ENCODE data around the gene NSD1.

NSD1 gene

DNA sequence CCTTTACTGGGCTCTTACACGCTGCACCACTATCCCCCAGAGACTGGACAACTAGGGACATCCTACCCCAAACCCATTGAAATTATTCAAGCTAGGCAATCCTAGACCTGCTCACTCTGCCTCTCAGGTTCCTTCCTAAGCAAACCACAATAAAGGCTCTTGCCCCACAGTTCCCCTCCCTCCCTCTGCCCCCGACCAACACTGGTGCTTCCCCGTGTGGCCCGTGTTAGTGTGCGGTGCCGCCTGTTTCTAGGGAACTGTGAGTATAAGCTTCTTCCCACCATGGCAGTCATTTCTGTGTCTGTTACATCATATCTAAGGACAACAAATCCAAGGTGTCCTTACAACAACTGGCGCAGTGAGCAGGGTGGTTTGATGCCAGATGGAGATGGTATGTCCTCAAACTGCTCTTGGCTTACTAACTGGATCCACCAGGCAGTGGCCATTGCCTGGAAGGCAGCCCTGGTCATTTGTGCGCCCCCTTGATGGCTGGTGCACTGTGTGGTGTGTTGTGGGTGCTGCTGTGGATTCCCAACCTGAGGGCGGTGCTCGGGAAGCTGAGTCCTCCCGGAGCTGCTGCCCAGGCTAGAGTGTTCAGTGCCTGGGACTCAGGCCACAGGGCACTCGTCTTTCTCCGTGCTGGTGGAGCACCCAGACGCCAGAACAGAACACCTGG, 186.5 kb downstream of the NSD1 start:
- TF ChIP-seq, protein P1, sequence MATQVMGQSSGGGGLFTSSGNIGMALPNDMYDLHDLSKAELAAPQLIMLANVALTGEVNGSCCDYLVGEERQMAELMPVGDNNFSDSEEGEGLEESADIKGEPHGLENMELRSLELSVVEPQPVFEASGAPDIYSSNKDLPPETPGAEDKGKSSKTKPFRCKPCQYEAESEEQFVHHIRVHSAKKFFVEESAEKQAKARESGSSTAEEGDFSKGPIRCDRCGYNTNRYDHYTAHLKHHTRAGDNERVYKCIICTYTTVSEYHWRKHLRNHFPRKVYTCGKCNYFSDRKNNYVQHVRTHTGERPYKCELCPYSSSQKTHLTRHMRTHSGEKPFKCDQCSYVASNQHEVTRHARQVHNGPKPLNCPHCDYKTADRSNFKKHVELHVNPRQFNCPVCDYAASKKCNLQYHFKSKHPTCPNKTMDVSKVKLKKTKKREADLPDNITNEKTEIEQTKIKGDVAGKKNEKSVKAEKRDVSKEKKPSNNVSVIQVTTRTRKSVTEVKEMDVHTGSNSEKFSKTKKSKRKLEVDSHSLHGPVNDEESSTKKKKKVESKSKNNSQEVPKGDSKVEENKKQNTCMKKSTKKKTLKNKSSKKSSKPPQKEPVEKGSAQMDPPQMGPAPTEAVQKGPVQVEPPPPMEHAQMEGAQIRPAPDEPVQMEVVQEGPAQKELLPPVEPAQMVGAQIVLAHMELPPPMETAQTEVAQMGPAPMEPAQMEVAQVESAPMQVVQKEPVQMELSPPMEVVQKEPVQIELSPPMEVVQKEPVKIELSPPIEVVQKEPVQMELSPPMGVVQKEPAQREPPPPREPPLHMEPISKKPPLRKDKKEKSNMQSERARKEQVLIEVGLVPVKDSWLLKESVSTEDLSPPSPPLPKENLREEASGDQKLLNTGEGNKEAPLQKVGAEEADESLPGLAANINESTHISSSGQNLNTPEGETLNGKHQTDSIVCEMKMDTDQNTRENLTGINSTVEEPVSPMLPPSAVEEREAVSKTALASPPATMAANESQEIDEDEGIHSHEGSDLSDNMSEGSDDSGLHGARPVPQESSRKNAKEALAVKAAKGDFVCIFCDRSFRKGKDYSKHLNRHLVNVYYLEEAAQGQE (IDR thresholded peaks at IDR 0.05; ENCODE audit: insufficient read depth in 1 of 2, low read depth in 2 of 2, low read length in 2 of 2): no peak
- TF ChIP-seq TAF1 (IDR thresholded peaks at IDR 0.05; ENCODE audit: borderline replicate concordance, insufficient read depth, low read length) (no peak), POLR2AphosphoS5 (IDR thresholded peaks at IDR 0.05; ENCODE audit: low read depth, low read length) (no peak), SIN3A (IDR thresholded peaks at IDR 0.05; ENCODE audit: borderline replicate concordance, insufficient read depth, low read length) (no peak), FOXP2 (optimal IDR thresholded peaks at IDR 0.05; ENCODE audit: borderline replicate concordance, extremely low read depth, extremely low read length, insufficient read depth) (no peak)

GRCh38 chr5:177320879-177321278, 187.3 kb downstream of the NSD1 start:
- TF ChIP-seq SIN3A (IDR thresholded peaks at IDR 0.05; ENCODE audit: borderline replicate concordance, insufficient read depth, low read length) (no peak), POLR2AphosphoS5 (IDR thresholded peaks at IDR 0.05; ENCODE audit: low read depth, low read length) (no peak), FOXP2 (optimal IDR thresholded peaks at IDR 0.05; ENCODE audit: borderline replicate concordance, extremely low read depth, extremely low read length, insufficient read depth) (no peak), TAF1 (IDR thresholded peaks at IDR 0.05; ENCODE audit: borderline replicate concordance, insufficient read depth, low read length) (no peak)
- TF ChIP-seq, protein P1 (IDR thresholded peaks at IDR 0.05; ENCODE audit: insufficient read depth in 1 of 2, low read depth in 2 of 2, low read length in 2 of 2): no peak

DNA sequence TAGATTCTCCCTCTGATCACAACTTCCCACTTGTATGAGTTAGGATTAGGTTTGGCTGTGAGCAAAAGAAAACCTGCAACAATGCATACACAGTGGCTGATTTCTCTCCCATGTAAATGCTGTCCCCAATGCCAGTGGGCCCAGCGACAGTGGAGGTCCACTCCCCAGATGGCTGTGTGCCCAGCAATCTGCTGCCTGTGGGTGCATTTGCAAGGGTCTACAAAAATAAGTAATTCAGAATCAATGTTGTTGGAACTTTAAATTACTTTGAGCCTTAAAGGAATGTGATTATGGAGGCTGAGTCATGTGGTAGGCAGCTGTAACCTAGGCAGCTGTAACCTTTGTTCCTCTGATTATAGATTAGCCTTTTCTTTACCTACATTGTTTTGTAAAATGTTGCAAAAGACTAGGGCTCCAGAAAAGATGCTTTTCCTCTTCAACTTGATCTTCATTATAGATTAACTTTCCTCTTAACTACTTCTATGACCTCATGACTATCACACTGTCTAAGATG, 192.4 kb downstream of the NSD1 start:
- no peak for TF ChIP-seq POLR2AphosphoS5 (IDR thresholded peaks at IDR 0.05; ENCODE audit: low read depth, low read length)
- TF ChIP-seq SIN3A (IDR thresholded peaks at IDR 0.05; ENCODE audit: borderline replicate concordance, insufficient read depth, low read length): no peak
- no peak for TF ChIP-seq FOXP2 (optimal IDR thresholded peaks at IDR 0.05; ENCODE audit: borderline replicate concordance, extremely low read depth, extremely low read length, insufficient read depth)
- TF ChIP-seq, protein P1 (IDR thresholded peaks at IDR 0.05; ENCODE audit: insufficient read depth in 1 of 2, low read depth in 2 of 2, low read length in 2 of 2): no peak
- no peak for TF ChIP-seq TAF1 (IDR thresholded peaks at IDR 0.05; ENCODE audit: borderline replicate concordance, insufficient read depth, low read length)

DNA sequence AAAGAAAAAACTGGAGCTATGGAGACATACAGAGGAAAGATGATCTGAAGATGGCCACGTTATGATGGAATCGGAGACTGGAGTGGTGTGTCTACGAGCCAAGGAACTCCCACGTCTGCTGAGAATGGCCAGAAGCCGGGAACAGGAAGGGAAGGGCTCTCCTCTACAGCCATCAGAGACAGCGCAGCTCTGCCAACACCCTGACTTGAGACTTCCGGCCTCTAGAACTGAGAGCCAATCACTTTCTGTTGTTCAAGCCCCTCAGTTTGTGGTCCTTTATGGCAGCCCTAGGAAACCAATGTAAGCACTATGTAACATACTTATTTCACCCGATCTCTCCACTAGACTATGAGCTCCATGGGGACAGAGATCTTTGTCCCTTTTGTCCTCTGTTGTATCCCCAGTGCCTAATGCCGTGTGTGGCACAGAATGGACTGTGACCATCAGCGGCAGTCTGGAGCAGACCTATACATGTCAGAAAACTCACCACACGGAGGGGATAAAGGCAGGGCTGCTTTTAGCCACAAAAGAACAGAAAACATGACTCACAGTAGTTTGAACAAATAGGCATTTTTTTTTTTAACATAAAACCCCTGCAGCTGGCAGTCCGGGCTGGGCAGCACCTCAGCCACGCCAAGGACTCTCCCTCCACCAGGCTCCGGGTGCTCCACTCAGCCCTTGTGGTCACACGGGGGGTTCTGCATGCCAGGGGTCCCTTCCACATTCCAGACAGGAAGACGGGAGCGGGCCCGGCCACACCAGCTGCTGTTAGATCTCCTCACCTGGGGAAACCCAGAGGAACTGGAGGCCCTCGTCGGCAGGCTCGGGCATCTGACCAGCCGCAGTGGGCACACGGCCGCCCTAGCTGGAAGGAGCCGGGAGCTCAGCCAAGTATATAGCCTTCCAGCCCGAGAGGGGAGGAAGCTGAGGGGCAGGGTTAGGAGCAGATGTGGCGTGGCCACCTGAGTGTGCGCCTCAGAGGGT, 194.3 kb downstream of the NSD1 start:
- no peak for TF ChIP-seq SIN3A (IDR thresholded peaks at IDR 0.05; ENCODE audit: borderline replicate concordance, insufficient read depth, low read length)
- no peak for TF ChIP-seq POLR2AphosphoS5 (IDR thresholded peaks at IDR 0.05; ENCODE audit: low read depth, low read length)
- no peak for TF ChIP-seq TAF1 (IDR thresholded peaks at IDR 0.05; ENCODE audit: borderline replicate concordance, insufficient read depth, low read length)
- TF ChIP-seq FOXP2 (optimal IDR thresholded peaks at IDR 0.05; ENCODE audit: borderline replicate concordance, extremely low read depth, extremely low read length, insufficient read depth): no peak
- TF ChIP-seq, protein P1 (IDR thresholded peaks at IDR 0.05; ENCODE audit: insufficient read depth in 1 of 2, low read depth in 2 of 2, low read length in 2 of 2): no peak

All from PFSK-1 (cell line).